Liver (tissue), 9 donors: Measurements from ENCODE around the gene ZNHIT2. TPM values are rescaled to one million over a fixed set of nuclear protein-coding genes. Genes with fewer than 3 reads are reported as not detected.

Experiments used
- DNase-seq: peaks from one replicate; pipeline ENCODE4 v3.0.0-alpha.2; 2017; ENCODE audit warnings: low spot score
- H3K27ac ChIP-seq, 2 donors: one replicate each; pipeline ENCODE4 v1.7.0; 2013; ENCODE audit warnings: inconsistent platforms in 2 of 2, low read length in 2 of 2, control low read depth in 1 of 2, low read depth in 1 of 2, mild to moderate bottlenecking in 1 of 2
- H3K27me3 ChIP-seq, 4 donors: one replicate each; pipeline versions ENCODE4 v1.6.1 to v1.7.0; 2013; ENCODE audit warnings: low read length in 3 of 4, inconsistent platforms in 1 of 4, mild to moderate bottlenecking in 1 of 4, moderate library complexity in 1 of 4; ENCODE audit not compliant: control insufficient read depth in 4 of 4, insufficient read depth in 4 of 4
- H3K36me3 ChIP-seq, 4 donors: one replicate each; pipeline versions ENCODE4 v1.6.1 to v1.7.0; 2013; ENCODE audit warnings: low read length in 3 of 4, mild to moderate bottlenecking in 3 of 4, low read depth in 1 of 4, moderate library complexity in 1 of 4; ENCODE audit not compliant: control insufficient read depth in 4 of 4, insufficient read depth in 3 of 4
- H3K4me1 ChIP-seq, 4 donors: one replicate each; pipeline versions ENCODE4 v1.6.1 to v1.7.0; 2013; ENCODE audit warnings: low read length in 3 of 4, mild to moderate bottlenecking in 3 of 4, moderate library complexity in 1 of 4; ENCODE audit not compliant: control insufficient read depth in 4 of 4, insufficient read depth in 4 of 4
- H3K4me3 ChIP-seq, 3 donors: one replicate each; pipeline versions ENCODE4 v1.6.1 to v1.7.0; 2013; ENCODE audit warnings: low read length in 3 of 3, control low read depth in 1 of 3, low read depth in 1 of 3, mild to moderate bottlenecking in 1 of 3
- H3K9ac ChIP-seq, 2 donors: one replicate each; pipeline ENCODE4 v1.7.0; 2013; ENCODE audit warnings: low read length in 2 of 2, mild to moderate bottlenecking in 2 of 2, moderate library complexity in 2 of 2, control low read depth in 1 of 2, low read depth in 1 of 2
- H3K9me3 ChIP-seq, 4 donors: one replicate each; pipeline versions ENCODE4 v1.6.1 to v1.7.0; 2013; ENCODE audit warnings: low read length in 3 of 4; ENCODE audit not compliant: control insufficient read depth in 4 of 4
- ATF3 ChIP-seq: IDR thresholded peaks from 2 replicates; pipeline ENCODE4 v1.6.1; 2016; ENCODE audit warnings: antibody characterized with exemption
- CTCF ChIP-seq: fragments of 150-350 bp; IDR thresholded peaks from 2 replicates; pipeline ENCODE4 v1.5.1; 2017; ENCODE audit warnings: improper control_type of control experiment, low read depth, low read length; ENCODE audit not compliant: missing input control
- EGR1 ChIP-seq, 2 donors: IDR thresholded peaks; 2 replicates each; pipeline ENCODE4 v1.6.1; 2016 to 2018; ENCODE audit warnings: antibody characterized with exemption in 2 of 2, low read depth in 2 of 2
- FOXA1 ChIP-seq: IDR thresholded peaks from 2 replicates; pipeline ENCODE4 v1.6.1; 2016; ENCODE audit warnings: antibody characterized with exemption
- FOXA2 ChIP-seq: IDR thresholded peaks from 2 replicates; pipeline ENCODE4 v1.6.1; 2016; ENCODE audit warnings: antibody characterized with exemption
- GABPA ChIP-seq, 2 donors: IDR thresholded peaks in 1 of 2; conservative IDR thresholded peaks in 1 of 2; 2 replicates each; pipeline ENCODE4 v1.6.1; 2016; ENCODE audit warnings: antibody characterized with exemption in 2 of 2, mild to moderate bottlenecking in 1 of 2, moderate library complexity in 1 of 2
- HNF4A ChIP-seq, 2 donors: conservative IDR thresholded peaks; 2 replicates each; pipeline ENCODE4 v1.6.1; 2016; ENCODE audit warnings: antibody characterized with exemption in 2 of 2, mild to moderate bottlenecking in 2 of 2
- HNF4G ChIP-seq: IDR thresholded peaks from 2 replicates; pipeline ENCODE4 v1.6.1; 2016; ENCODE audit warnings: antibody characterized with exemption
- JUND ChIP-seq, 2 donors: IDR thresholded peaks; 2 replicates each; pipeline ENCODE4 v1.6.1; 2016; ENCODE audit warnings: antibody characterized with exemption in 2 of 2
- MAX ChIP-seq: IDR thresholded peaks from 2 replicates; pipeline ENCODE4 v1.6.1; 2016; ENCODE audit warnings: antibody characterized with exemption
- NR2F2 ChIP-seq: IDR thresholded peaks from 2 replicates; pipeline ENCODE4 v1.6.1; 2016; ENCODE audit warnings: antibody characterized with exemption
- RAD21 ChIP-seq, 2 donors: IDR thresholded peaks; 2 replicates each; pipeline ENCODE4 v1.6.1; 2016; ENCODE audit warnings: antibody characterized with exemption in 2 of 2, mild to moderate bottlenecking in 2 of 2
- RXRA ChIP-seq, 2 donors: IDR thresholded peaks; 2 replicates each; pipeline ENCODE4 v1.6.1; 2017 to 2018; ENCODE audit warnings: antibody characterized with exemption in 2 of 2, mild to moderate bottlenecking in 1 of 2
- SP1 ChIP-seq: IDR thresholded peaks from 2 replicates; pipeline ENCODE4 v1.6.1; 2018; ENCODE audit warnings: antibody characterized with exemption, mild to moderate bottlenecking
- TAF1 ChIP-seq: conservative IDR thresholded peaks from 2 replicates; pipeline ENCODE4 v1.6.1; 2016; ENCODE audit warnings: antibody characterized with exemption, mild to moderate bottlenecking
- YY1 ChIP-seq: IDR thresholded peaks from 2 replicates; pipeline ENCODE4 v1.6.1; 2016; ENCODE audit warnings: antibody characterized with exemption, mild to moderate bottlenecking
- ZBTB33 ChIP-seq: IDR thresholded peaks from 2 replicates; pipeline ENCODE4 v1.6.1; 2016; ENCODE audit warnings: antibody characterized with exemption
- WGBS: extraction: QIAGEN DNeasy Blood & Tissue Kit; methylation state at CpG from one replicate; pipeline ENCODE4 v1.1.7; 2013; 5-methylcytosine and 5-hydroxymethylcytosine counted together
- polyA plus RNA-seq, 2 donors: library from polyadenylated mRNA; stranded (reverse) in 1 of 2; unstranded in 1 of 2; fragments of 200-250 nt in 1 of 2; fragments of >200 nt in 1 of 2; fragmentation: Nextera tagmentation in 1 of 2; extraction: Ambion mirVana in 1 of 2; gene quantifications; one replicate each; pipeline versions ENCODE4 v1.2.1 to v1.2.3, GENCODE V29; 2013 to 2015
- total RNA-seq, 2 donors: library from RNA; depleted of rRNA; stranded (reverse); fragments of >200 nt; gene quantifications; one replicate each; pipeline ENCODE4 v1.2.3, GENCODE V29; 2014
- donor health status: healthy.
- donor health status: healthy.
- donor health status: healthy.
- donor health status: healthy.
- donor health status: healthy.

The ZNHIT2 gene
- total and polyA plus RNA-seq, 4 donors = 2.2 to 13.9 (median 6.1) TPM

- Histone ChIP-seq H3K36me3 (peaks cover 34 to 48% (median 39%) of the 10 kb centered on the region in 4 donors), H3K4me3 (peak overlapping the region; percentile 80 to 95 (median 90)), H3K9ac (peak overlapping the region; percentile 96 to 100), H3K27ac (peak overlapping the region; percentile 99 to 100), H3K27me3 (no peaks in the 10 kb centered on the region), H3K4me1 (peaks cover 0 to 46% (median 30%) of the 10 kb centered on the region in 4 donors), H3K9me3 (no peaks in the 10 kb centered on the region)
- 36% methylated on average over 18 of the region's 18 CpGs for WGBS
- TF ChIP-seq FOXA1 (no peak), ZBTB33 (no peak), CTCF (no peak), TAF1 (no peak), HNF4A (conservative IDR thresholded peaks at IDR 0.05) (no peak), YY1 (peak; percentile 65), SP1 (no peak), RAD21 (IDR thresholded peaks at IDR 0.05) (peak in 1 of 2 donors; percentile 45), RXRA (IDR thresholded peaks at IDR 0.05) (peak in 1 of 2 donors; percentile 19), GABPA (IDR thresholded peaks at IDR 0.05 in 1 of 2, conservative IDR thresholded peaks at IDR 0.05 in 1 of 2) (no peak), ATF3 (no peak), JUND (IDR thresholded peaks at IDR 0.05) (no peak), NR2F2 (no peak), FOXA2 (no peak), HNF4G (no peak), MAX (no peak), EGR1 (IDR thresholded peaks at IDR 0.05; ENCODE audit: low read depth in 2 of 2) (no peak)
- peak; percentile 79 for DNase-seq
Measured at GRCh38 chr11:65132988-65133700, 15.6 kb upstream of the ZNHIT2 start.

GRCh38 chr11:65132238-65132987, 14.9 kb upstream of the ZNHIT2 start:
- no peak overlapping the region for H3K4me3 ChIP-seq
- H3K9me3 ChIP-seq = no peaks in the 10 kb centered on the region
- H3K27me3 ChIP-seq = no peaks in the 10 kb centered on the region
- TF ChIP-seq MAX (no peak), RAD21 (IDR thresholded peaks at IDR 0.05) (no peak)
- H3K36me3 ChIP-seq = peaks cover 40 to 55% (median 44%) of the 10 kb centered on the region in 4 donors
- WGBS = 71% methylated on average over 10 of the region's 10 CpGs
- no peak for DNase-seq
- peaks cover 0 to 46% (median 30%) of the 10 kb centered on the region in 4 donors for H3K4me1 ChIP-seq
- H3K9ac ChIP-seq = peak overlapping the region in 1 of 2 donors; percentile 13
- peak overlapping the region in 1 of 2 donors; percentile 99 for H3K27ac ChIP-seq
